Breast epithelium (tissue), 3 donors: ENCODE results near the gene TBL2.

Source experiments
- POLR2AphosphoS5 ChIP-seq, 3 donors: sonication (generic); formaldehyde crosslinking; IDR thresholded peaks; one replicate each; pipeline ENCODE4 v1.6.1; 2017; ENCODE audit warnings: antibody characterized with exemption in 3 of 3
- TF ChIP-seq, protein P1 (sequence below), 3 donors: fragments of 450-650 bp; IDR thresholded peaks; one replicate each; pipeline ENCODE4 v1.5.1; 2016 to 2017; ENCODE audit warnings: antibody characterized with exemption in 3 of 3, mild to moderate bottlenecking in 3 of 3, moderate library complexity in 3 of 3

DNA sequence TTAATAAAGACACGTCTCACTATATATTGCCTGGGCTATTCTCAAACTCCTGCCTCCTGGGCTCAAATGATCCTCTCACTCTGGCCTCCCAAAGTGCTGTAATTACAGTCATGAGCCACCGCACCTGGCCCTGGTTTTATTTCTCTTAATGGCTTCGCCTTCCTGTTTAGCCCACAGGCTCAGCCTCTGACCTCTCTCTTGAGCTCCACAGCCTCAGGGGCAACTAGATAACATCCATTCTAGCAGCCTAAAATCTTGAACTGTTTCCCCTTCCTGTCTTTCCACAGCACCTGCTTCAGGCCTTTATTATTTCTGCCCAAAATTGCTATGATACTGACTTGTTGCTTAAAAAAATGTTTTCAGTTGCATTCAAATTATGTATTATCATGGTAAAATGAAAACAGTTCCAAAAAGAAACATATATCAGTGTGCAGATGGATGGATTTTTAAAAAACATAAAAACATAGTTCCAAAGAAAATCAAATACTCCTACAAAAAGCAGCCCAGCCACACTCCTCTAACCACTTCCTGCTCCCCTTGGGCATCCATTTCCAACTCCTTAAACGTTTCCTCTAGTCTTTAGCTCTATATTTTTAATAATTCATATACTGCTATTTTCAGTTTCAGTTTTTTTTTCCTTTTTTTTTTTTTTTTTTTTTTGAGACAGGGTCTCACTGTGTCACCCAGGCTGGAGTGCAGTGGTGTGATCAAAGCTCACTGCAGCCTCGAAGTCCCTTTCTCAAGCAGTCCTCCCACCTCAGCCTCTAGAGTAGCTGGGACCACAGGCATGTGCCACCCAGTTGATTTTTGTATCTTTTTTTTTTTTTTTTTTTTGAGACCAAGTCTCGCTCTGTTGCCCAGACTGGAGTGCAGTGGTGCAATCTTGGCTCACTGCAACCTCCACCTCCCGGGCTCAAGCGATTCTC is 51.2 kb downstream of the TBL2 start:
- TF ChIP-seq POLR2AphosphoS5 (IDR thresholded peaks at IDR 0.05), result no peak
- TF ChIP-seq, protein P1, sequence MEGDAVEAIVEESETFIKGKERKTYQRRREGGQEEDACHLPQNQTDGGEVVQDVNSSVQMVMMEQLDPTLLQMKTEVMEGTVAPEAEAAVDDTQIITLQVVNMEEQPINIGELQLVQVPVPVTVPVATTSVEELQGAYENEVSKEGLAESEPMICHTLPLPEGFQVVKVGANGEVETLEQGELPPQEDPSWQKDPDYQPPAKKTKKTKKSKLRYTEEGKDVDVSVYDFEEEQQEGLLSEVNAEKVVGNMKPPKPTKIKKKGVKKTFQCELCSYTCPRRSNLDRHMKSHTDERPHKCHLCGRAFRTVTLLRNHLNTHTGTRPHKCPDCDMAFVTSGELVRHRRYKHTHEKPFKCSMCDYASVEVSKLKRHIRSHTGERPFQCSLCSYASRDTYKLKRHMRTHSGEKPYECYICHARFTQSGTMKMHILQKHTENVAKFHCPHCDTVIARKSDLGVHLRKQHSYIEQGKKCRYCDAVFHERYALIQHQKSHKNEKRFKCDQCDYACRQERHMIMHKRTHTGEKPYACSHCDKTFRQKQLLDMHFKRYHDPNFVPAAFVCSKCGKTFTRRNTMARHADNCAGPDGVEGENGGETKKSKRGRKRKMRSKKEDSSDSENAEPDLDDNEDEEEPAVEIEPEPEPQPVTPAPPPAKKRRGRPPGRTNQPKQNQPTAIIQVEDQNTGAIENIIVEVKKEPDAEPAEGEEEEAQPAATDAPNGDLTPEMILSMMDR (IDR thresholded peaks at IDR 0.05), result no peak
